GM18868 (cell line): Measurements from ENCODE around the gene FAM234A.

Experiments
- ATAC-seq: cut with Tn5 transposase; IDR thresholded peaks from one replicate; pipeline ENCODE4 v1.9.1; 2021; ENCODE audit warnings: mild to moderate bottlenecking, moderate library complexity; ENCODE audit not compliant: unreplicated experiment

The FAM234A gene

GRCh38 chr16:293043-293775, 58.6 kb downstream of the FAM234A start:
- ATAC-seq, result no peak

DNA sequence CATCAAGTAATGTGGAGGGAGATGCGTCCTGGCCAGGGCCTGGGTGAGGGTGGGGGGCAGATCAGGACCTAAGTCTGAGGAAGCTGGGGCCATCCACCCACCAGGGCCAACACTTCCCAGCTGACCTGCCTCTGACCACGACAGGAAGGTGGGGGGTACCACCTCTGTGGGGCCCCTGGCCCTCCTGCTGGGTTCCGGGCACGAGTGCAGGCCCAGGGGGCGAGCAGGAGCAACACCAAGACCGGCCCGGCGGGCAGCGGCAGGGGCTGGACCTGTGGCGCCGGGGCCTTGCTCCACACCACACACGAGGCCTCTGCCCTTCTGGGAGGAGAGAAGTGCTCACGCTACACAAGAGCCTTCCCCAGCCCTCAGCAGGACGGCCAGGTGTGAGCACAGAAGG, 61.7 kb downstream of the FAM234A start:
- ATAC-seq, result no peak

GRCh38 chr16:296806-297510, 62.3 kb downstream of the FAM234A start:
- ATAC-seq, result no peak

- no peak for ATAC-seq
Measured at GRCh38 chr16:297832-298231, 63.2 kb downstream of the FAM234A start.

DNA sequence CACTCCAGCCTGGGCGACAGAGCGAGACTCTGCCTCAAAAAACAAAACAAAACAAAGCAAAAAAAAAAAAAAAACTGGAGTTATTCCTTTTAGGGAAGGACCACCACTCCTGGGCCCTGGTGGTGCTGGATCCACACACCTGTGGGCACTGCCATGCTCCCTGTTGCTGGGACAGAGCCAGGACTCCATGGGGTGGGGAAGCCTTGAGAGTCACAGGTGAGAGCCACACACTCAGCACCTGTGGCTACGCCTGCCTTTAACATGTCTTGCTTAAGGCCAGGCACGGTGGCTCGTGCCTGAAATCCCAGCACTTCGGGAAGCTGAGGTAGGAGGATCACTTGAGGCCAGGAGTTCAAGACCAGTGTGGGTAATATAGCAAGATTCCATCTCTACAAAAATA, 66.6 kb downstream of the FAM234A start:
- ATAC-seq, result no peak

- no peak for ATAC-seq
Measured at GRCh38 chr16:301950-302349, 67.3 kb downstream of the FAM234A start.

DNA sequence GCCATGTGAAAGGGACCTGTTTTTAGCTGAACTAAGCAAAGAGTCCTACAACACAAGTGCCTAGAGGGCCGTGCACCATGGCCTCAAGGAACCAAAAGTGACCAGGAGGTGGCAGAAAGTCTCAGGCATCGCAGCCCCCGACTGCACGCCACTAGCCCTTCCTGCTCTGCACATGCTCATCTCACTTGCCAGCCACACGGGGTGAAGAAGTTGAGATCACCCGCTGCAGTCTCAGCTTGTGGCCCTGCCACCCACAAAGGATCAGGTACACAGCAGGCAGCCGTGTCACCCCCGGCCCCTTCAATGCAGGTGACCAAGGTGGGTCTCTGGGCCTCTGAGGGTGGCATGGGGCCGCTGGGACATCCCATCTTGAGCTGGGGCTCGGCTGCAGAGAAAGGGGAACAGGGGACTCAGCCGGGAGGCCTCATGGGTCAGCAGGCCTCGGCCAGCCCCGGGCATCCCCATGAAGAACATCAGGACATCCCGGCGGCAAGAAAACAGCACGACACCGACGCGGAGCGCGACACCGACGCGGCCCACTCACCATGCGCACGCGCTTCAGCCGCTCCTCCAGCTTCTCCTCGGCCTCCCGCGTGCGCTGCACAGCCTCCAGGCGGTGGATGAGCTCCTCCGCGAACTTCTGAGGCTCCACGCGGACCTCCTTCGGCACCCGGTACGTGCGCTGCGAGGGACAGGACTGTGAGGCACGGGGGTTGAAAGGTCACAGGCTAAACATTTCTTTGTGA, 69.3 kb downstream of the FAM234A start:
- no peak for ATAC-seq

DNA sequence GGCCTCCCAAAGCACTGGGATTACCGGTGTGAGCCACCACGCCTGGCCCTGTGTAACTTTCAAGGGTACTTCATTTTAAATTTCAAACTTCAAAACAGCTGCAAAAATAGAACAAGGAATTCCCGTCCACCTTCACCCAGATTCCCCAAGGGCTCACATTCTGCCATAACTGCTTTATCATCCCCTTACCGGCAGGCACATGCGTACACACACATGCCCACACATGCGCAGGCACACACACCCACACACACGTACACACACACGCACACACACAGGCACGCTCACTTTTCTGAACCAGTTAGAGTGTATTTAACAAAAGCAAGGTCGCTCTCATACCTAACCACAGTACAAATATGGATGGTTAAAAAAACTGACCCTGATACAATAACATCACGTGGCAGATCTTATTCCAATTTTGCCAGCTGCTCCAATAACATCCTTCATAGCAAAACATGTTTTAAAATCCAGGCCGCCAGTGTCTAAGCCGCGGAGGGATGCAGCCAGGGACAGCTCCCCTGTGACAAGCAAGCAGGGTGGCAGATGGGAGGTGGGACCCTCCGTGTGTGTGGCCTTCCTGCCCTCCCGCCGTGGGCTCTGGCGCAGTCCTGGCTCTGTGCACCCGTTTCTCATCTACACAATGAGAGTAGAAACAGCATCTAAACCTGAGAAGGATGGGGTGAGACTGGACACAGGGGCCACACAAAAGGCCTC, 71.5 kb downstream of the FAM234A start:
- ATAC-seq, result no peak

DNA sequence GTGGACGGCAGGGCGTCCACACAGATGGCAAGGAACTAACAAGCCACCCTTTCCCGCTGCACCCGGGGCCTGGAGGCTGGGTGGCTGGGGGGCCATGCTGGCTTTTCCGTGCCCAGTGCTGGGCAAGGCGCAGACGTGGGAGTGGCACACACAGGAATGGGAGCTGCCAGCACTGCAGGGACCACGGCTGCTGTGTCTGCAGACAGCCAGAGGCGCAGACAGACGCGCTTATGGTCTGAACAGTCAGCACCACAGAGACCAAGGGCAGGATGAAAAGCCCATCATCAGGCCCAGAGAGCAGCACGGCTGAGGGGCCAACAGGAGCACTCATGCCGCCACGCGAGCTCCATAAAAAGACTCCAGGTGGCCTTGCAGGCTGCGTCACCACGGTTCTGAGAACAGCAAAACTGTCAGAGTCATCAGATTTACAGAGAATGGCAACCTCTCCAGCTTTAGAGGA, 72.3 kb downstream of the FAM234A start:
- ATAC-seq, result no peak

GRCh38 chr16:307691-308312, 73.2 kb downstream of the FAM234A start:
- ATAC-seq, result no peak

DNA sequence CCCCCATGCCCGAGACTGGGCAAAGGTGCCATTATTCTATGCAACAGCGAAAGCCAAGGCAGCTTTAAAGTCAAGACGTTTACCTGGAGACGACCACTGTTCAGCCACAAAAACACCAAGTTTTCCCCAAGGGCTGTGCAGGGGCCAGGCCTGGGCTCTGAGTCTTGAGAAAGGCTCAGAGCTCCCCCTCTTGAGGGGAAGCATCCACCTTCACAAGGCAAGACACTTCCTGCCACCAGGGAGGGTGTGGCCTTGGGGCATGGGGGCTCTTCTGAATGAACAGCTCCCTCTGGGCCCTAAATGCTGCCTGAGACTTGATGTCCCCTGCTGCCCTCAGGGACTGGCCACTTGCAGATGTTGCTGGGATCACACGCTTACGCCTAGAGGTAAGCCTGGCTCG, 74.9 kb downstream of the FAM234A start:
- no peak for ATAC-seq

- no peak for ATAC-seq
Measured at GRCh38 chr16:311725-312124, 77.1 kb downstream of the FAM234A start.

DNA sequence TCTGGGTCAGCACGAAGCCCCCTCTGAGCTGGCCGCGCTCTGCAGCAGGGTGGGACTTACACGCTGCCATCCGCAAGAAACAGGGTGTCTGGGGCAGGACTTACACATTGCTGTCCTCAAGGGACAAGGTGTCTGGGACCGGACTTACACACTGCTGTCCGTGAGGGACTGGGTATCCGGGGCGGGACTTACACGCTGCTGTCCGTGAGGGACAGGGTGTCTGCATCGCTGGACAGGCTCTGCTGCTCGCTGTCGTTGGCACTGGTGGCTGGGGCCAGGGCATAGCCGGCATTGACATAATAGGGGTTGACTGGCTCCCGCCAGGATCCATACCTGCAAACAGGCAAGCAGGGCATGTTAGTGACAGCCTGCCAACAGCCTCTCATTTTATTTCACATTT, 79.7 kb downstream of the FAM234A start:
- ATAC-seq, result no peak

- ATAC-seq, result no peak
Measured at GRCh38 chr16:314795-315299, 80.2 kb downstream of the FAM234A start.
